Measurements from ENCODE around the gene GNB1L. TPM values are rescaled to one million over a fixed set of nuclear protein-coding genes. Genes with fewer than 3 reads are reported as not detected.

The GNB1L gene
- total and polyA plus RNA-seq, 9 of the 15 experiments (the other 6 are each of a cell fraction or from before 2014, with no cell fraction given): 0.56 to 50.5 (median 10.2) TPM

DNA sequence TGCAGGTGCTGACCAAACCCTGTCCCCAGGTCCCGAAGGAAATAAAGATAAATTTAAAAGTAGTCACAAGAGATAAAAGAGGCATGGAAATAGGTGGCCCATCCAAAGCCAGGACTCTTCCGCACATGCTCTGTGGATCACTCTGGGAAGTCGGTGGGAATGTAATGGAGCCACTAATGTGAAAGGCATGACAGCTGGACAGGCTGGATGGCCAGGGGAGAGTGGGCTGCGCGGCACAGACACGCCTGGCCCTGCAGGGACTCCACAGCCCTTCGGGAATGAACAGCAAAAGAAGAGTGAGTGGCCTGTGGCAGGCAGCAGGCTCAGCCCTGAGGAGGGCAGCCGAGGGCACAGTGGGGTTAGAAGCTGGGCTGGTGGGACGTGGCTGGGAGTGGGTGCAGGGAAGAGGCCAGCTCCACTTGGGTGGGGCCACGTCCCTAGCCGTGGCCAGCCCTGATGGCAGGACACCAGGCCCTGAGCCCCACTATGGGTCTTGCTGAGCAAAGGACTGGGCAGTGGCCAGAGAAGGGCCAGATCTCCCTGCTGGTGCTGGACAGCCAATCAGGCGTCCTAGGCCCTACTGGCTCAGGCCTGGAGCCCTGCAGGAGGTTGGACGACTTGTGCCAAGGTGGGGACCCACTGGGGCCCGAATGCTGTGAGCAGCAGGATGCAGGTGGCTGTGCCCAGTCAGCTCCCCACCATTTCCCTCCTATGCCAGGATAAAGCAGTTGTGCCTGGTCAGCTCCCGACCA, 31.3 kb upstream of the GNB1L start (continued):
- TF ChIP-seq IRF1 (CRISPR knock-in tag; IDR thresholded peaks at IDR 0.05; ENCODE audit: borderline replicate concordance): no peak
- no peak; the same call in 1 of the 2 replicates for TF ChIP-seq ZNF764 (CRISPR knock-in tag; IDR thresholded peaks at IDR 0.05; ENCODE audit: low read depth)
- TF ChIP-seq ZNF408 (CRISPR knock-in tag; IDR thresholded peaks at IDR 0.05; ENCODE audit: low read depth): no peak
- no peak for TF ChIP-seq RCOR1 (IDR thresholded peaks at IDR 0.05; ENCODE audit: borderline replicate concordance in 1 of 2, low read depth in 2 of 2, low read length in 2 of 2)
- no peak for TF ChIP-seq RAD51 (IDR thresholded peaks at IDR 0.05; ENCODE audit: borderline replicate concordance, low read depth)
- no peak for TF ChIP-seq RBM15 (IDR thresholded peaks at IDR 0.05; ENCODE audit: insufficient read depth, low read length)
- TF ChIP-seq SRSF3 (IDR thresholded peaks at IDR 0.05; ENCODE audit: insufficient read depth, low read length): no peak
- no peak for TF ChIP-seq YBX1 (IDR thresholded peaks at IDR 0.05)
- TF ChIP-seq CREB3L1 (IDR thresholded peaks at IDR 0.05; ENCODE audit: borderline replicate concordance, low read depth): no peak
- no peak for TF ChIP-seq ZNF253 (CRISPR knock-in tag; conservative IDR thresholded peaks at IDR 0.05)
- 0 out of 4 replicates have a peak, but pooled peaks of 1 of the 2 experiments have one; percentile 56 for TF ChIP-seq SRF (CRISPR knock-in tag; IDR thresholded peaks at IDR 0.05)
- TF ChIP-seq GATA2 (CRISPR knock-in tag; IDR thresholded peaks at IDR 0.05): no peak
- TF ChIP-seq ZNF217 (CRISPR knock-in tag; IDR thresholded peaks at IDR 0.05): no peak
- no peak for TF ChIP-seq TBP (optimal IDR thresholded peaks at IDR 0.05; ENCODE audit: low read depth, low read length)
- no peak for TF ChIP-seq PML (IDR thresholded peaks at IDR 0.05; ENCODE audit: low read length)
- no peak for TF ChIP-seq BACH1 (tag; IDR thresholded peaks at IDR 0.05)
- TF ChIP-seq, protein P1, sequence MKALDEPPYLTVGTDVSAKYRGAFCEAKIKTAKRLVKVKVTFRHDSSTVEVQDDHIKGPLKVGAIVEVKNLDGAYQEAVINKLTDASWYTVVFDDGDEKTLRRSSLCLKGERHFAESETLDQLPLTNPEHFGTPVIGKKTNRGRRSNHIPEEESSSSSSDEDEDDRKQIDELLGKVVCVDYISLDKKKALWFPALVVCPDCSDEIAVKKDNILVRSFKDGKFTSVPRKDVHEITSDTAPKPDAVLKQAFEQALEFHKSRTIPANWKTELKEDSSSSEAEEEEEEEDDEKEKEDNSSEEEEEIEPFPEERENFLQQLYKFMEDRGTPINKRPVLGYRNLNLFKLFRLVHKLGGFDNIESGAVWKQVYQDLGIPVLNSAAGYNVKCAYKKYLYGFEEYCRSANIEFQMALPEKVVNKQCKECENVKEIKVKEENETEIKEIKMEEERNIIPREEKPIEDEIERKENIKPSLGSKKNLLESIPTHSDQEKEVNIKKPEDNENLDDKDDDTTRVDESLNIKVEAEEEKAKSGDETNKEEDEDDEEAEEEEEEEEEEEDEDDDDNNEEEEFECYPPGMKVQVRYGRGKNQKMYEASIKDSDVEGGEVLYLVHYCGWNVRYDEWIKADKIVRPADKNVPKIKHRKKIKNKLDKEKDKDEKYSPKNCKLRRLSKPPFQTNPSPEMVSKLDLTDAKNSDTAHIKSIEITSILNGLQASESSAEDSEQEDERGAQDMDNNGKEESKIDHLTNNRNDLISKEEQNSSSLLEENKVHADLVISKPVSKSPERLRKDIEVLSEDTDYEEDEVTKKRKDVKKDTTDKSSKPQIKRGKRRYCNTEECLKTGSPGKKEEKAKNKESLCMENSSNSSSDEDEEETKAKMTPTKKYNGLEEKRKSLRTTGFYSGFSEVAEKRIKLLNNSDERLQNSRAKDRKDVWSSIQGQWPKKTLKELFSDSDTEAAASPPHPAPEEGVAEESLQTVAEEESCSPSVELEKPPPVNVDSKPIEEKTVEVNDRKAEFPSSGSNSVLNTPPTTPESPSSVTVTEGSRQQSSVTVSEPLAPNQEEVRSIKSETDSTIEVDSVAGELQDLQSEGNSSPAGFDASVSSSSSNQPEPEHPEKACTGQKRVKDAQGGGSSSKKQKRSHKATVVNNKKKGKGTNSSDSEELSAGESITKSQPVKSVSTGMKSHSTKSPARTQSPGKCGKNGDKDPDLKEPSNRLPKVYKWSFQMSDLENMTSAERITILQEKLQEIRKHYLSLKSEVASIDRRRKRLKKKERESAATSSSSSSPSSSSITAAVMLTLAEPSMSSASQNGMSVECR (CRISPR knock-in tag; IDR thresholded peaks at IDR 0.05): no peak
- no peak for TF ChIP-seq NFIX (CRISPR knock-in tag; IDR thresholded peaks at IDR 0.05; ENCODE audit: low read depth)
- TF ChIP-seq FOXM1 (IDR thresholded peaks at IDR 0.05; ENCODE audit: low read depth): no peak
- no peak for TF ChIP-seq FOXM1 (CRISPR knock-in tag; IDR thresholded peaks at IDR 0.05; ENCODE audit: low read depth)
